Activated T-helper 1 cell treated with Interleukin-2 at 50 U/mL for 16 hours (primary cell): ENCODE results near the gene ARHGAP22.

ENCODE experiments used
- DNase-seq: peaks from one replicate; pipeline ENCODE4 v3.0.0-alpha.2; 2020; ENCODE audit warnings: low read depth

Gene ARHGAP22

DNA sequence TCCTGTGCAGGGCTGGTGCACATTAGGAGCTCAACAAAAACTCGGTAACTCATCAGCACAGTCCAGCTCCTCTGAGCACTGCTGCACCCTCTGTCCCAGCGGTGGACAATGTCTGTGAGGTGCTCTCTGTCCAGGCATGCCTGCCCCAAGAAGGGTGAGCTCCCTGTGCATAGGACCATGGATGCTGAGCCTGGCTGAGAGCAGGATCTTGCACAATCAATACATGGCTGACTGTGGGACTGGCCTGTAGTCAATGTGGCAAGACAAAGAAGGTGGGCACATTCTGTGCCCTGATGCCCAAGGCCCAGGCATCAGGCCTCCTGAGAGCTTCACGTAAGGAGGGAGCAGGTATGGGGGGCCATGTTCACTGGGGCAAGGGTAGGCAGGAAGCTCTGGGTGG lies 17.1 kb downstream of the ARHGAP22 start:
- no peak for DNase-seq

DNA sequence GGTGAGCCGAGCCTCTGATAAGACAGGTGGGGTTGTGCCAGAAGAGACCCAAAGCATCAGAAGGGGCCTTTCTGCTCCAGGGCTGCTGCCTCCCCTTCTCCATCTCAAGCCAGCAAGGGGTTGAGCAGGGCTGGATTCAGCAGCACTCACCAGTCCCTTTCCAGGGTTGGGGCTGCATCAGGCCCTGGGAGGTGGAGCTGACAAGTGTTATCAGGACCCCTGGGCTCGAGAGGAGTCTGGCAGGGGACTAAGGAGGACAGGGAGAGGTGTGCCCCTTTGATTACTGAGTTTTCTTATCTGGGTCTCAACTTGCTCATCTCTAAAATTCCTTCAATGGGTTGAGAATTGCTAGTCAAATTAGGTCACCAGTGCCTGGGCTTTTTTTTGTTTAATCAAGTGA lies 17.8 kb downstream of the ARHGAP22 start:
- DNase-seq: no peak

DNA sequence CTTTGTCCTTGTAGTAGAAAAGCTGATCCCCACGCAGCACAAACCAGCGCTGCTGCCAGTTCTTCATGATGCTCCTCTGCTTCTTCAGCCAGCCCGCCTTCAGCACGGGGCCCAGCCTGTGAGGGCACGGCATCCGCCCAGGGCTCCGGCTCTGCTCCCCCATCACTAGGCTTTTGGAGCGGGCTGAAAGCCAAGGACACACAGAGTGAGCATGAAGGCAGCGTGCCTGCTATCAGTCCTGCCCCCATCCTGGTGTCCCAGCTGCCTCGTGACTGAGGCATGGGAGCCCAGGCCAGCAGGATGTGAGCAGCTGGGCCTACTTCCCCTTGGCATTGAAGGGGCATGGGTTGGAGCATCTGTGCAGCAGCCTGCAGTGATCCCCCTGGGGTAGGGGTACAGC lies 21.9 kb downstream of the ARHGAP22 start:
- no peak for DNase-seq

- DNase-seq: no peak
Measured at GRCh38 chr10:48580236-48580635, 24.6 kb downstream of the ARHGAP22 start.

- no peak for DNase-seq
Measured at GRCh38 chr10:48579251-48579960, 25.5 kb downstream of the ARHGAP22 start.

DNA sequence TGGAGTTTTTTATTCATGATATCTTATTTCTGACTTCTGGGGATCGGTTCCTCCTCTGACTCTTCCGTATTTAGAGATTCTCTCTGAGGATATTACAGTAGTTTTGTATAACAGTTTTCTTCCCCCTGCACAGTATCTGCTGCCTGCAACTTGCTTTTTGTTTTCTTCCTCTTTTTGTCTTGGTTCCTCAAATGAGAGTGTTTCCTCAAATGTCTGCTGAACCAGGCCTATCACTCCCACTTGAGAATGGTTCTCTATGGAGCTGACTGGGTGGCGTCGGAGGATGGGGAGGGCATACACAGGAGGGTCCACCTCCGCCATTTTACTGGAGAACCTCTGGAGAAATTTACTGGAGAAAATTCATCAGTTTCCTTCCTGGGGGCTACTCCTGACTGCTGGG lies 27.7 kb downstream of the ARHGAP22 start:
- DNase-seq: no peak

GRCh38 chr10:48576501-48576900 lies 28.4 kb downstream of the ARHGAP22 start:
- no peak for DNase-seq

DNA sequence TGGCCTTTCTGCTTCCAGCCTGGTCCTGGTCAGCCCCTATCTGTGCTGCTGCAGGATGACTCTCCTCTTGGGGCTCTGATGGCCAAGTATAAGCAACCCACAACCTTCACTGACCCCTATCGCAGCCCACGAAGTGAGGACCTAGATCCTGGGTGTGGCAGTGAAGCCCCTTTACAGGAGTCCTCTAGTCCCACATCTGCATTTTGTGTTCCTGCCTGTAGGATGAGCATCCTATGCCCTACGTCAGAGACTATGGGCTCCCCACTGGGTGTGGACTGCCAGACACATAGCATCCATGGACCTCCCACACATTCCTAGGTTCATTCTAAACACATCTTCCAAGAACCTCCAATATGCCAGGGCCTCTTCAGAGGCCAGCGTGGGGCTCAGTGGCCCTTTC lies 29.0 kb downstream of the ARHGAP22 start:
- no peak for DNase-seq

GRCh38 chr10:48574817-48575380 lies 30.0 kb downstream of the ARHGAP22 start:
- DNase-seq: no peak

- no peak for DNase-seq
Measured at GRCh38 chr10:48574322-48574796, 30.5 kb downstream of the ARHGAP22 start.

GRCh38 chr10:48573045-48573444 lies 31.8 kb downstream of the ARHGAP22 start:
- DNase-seq: no peak

- DNase-seq: no peak
Measured at GRCh38 chr10:48572414-48572813, 32.5 kb downstream of the ARHGAP22 start.

- no peak for DNase-seq
Measured at GRCh38 chr10:48568546-48568945, 36.3 kb downstream of the ARHGAP22 start.

- DNase-seq: no peak
Measured at GRCh38 chr10:48568131-48568530, 36.7 kb downstream of the ARHGAP22 start.

DNA sequence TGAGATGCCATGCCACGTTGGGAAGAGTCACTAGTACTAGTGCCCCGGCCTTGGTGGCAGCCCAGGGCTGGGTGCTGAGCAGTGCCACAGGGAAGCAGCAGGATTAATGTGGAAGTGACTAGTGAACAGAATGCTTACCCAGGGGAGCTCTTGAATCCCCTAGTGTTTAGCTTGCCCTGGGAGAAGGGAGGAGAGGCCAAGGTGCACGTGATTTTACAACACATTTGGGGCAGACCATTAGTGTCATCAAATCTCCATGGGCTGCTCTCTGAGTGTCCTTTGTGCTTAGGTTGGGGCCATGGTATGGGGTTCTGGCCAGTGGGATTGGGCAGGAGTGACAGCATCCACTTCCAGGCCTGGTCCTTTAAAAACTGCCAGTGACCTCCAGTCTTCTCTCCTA lies 37.5 kb downstream of the ARHGAP22 start:
- no peak for DNase-seq

GRCh38 chr10:48564466-48565160 lies 40.3 kb downstream of the ARHGAP22 start:
- no peak for DNase-seq

GRCh38 chr10:48557511-48558123 lies 47.3 kb downstream of the ARHGAP22 start:
- no peak for DNase-seq

DNA sequence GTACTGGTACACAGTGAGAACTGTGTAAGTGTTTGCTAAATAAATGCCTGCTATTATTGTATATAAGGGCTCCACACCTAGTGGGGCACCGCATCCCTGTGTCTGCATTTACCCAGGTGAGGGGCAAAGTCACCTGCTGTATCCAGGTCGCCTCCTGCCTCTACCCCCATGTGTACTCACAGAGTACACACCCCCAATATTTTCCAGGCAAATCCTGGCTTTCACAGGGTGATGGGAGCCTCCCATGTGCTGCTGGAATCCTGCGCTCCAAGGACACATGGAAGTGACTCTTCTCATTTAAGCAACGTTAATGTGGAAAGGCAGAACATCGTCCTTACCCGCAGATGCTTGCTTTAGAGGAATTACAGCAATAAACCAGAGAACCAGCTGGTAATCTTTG lies 48.2 kb downstream of the ARHGAP22 start:
- no peak for DNase-seq

DNA sequence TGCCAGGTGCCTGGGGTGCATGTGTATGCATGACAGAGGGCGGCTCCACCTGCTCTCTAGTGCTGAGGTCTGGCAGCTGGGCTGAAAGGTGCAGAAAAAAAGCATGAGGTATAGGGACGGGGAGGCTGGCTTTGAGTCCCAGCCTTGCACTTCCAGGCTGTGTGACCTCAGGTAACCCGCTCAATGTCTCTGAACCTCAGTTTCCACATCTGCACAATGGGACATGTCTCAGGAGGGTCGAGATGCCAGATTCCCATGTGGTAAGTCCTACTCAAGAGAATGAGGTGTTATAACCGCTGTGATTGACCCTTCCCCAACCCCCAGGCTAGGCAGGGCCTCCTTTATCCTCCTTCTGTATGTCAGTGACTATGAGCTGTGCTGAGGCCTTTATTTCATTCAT lies 48.8 kb downstream of the ARHGAP22 start:
- DNase-seq: no peak

DNA sequence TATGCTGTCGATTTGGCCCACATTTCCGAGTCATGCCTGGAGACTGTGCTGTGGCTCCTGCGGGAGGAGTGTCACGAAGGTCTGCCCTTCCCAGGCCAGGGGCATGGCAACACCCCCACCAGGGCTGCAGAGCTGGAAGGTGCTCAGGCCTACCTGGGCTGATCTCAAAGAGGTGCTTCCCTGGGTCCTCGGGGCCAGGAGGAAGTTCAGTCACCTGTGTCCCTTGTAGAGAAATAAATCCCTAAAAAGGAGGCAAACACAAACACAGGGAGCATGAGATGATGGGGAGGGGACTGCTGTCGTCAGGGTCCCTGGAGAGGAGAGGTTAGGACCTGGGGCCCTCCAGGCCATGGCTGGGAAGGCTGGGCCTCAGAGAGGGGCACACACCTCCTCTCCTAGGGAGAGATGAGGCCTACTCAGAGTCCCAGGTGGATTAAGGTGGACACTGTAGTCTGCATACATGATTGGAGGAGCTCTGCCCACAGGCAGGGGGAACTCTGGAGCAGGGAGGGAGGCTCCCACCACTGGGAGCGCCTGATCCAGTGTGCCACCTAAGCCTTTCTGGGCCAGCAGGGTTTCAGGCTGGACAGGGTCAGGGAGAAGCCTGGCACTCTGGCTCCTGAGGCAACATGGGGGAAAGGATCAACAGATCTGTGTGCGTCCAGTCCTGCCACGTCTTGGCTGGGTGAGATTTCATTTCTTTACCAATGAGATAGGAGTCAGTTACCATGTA lies 49.4 kb downstream of the ARHGAP22 start:
- no peak for DNase-seq

GRCh38 chr10:48554656-48555055 lies 50.2 kb downstream of the ARHGAP22 start:
- no peak for DNase-seq

- DNase-seq: no peak
Measured at GRCh38 chr10:48554246-48554645, 50.6 kb downstream of the ARHGAP22 start.
